Measurements from ENCODE around the gene SRPK1. TPM values are rescaled to one million over a fixed set of nuclear protein-coding genes. Genes with fewer than 3 reads are reported as not detected.
A peak's percentile ranks its signal among the peaks of the same experiment; 100 is the strongest.

SRPK1 gene
- total and polyA plus RNA-seq, 2 of the 8 experiments (the other 6 are each of a cell fraction or from before 2014, with no cell fraction given): 25.7 to 116 TPM

DNA sequence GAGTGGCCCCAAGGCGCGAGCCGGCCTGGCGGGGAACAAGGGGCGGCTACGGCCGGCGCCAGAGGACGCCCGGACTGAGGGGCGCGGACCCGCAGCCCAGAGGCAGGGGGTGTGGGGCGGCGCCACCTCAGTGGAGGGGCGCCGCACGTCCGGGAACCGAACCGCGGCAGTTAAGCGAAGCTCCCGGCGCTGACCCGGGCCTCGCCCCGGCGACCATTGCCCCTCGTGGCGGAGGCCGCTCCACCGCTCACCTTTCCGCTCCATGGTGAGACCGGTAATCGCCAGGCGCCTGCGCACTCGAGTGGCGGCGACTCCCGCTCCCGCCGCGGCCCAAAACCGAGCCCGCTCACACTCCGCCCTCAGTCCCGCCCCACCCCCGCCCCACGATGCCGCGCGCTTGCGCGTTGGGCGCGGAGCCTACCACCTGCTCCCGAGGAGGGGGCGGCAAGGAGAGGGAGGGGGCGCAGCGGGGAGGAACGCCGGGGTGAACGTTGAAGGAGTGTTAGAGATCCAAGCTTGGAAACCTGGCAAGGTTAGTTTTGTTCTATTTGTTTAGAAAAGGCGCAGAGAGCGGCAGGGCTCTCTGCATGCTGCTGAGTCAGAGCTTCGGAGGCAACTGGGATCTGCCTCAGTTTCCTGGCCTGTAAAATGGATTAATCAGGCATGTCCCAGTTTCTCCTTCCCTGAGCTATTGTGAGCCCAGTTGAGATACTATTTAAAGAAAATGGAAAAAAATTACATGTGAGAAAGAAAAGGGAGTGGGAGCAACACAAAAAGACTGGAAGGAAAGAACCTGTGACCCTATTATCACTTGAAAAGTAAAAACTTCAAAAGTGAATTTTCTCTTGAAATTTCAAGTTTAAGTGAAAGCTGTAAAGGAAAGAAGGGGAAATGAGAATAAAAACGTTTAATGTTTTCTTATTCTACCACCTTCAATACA is at the start of gene SRPK1 (continued):
- TF ChIP-seq SIRT6 (IDR thresholded peaks at IDR 0.05; ENCODE audit: low read length) (no peak), BCL11A (IDR thresholded peaks at IDR 0.05; ENCODE audit: low read depth in 2 of 2, low read length in 2 of 2) (no peak), EP300 (IDR thresholded peaks at IDR 0.05; ENCODE audit: borderline replicate concordance in 1 of 2, low read depth in 2 of 2, low read length in 2 of 2) (no peak; a peak in 1 of 3 replicates), RFX5 (IDR thresholded peaks at IDR 0.05; ENCODE audit: borderline replicate concordance, low read depth, low read length) (no peak), CTBP2 (IDR thresholded peaks at IDR 0.05; ENCODE audit: borderline replicate concordance, insufficient read depth, insufficient read length, low read length) (no peak), ASH2L (IDR thresholded peaks at IDR 0.05; ENCODE audit: low read length) (peak; percentile 55), ZNF274 (IDR thresholded peaks at IDR 0.05; ENCODE audit: borderline replicate concordance, extremely low read depth, low read length) (no peak), POLR2AphosphoS5 (IDR thresholded peaks at IDR 0.05; ENCODE audit: low read depth, low read length) (peak; percentile 91), CREB1 (IDR thresholded peaks at IDR 0.05) (no peak), TAF1 (IDR thresholded peaks at IDR 0.05; ENCODE audit: low read depth, low read length) (peak; percentile 88), HDAC2 (IDR thresholded peaks at IDR 0.05; ENCODE audit: borderline replicate concordance in 1 of 2, low read depth in 2 of 2, low read length in 2 of 2) (peak; percentile 6 to 97; a peak in 1 of 4 replicates), SIX5 (IDR thresholded peaks at IDR 0.05; ENCODE audit: low read depth, low read length) (no peak), CHD2 (IDR thresholded peaks at IDR 0.05; ENCODE audit: low read length) (peak; percentile 40; the same call in 1 of the 2 replicates), CEBPB (IDR thresholded peaks at IDR 0.05; ENCODE audit: low read depth, low read length) (no peak), POU5F1 (IDR thresholded peaks at IDR 0.05; ENCODE audit: low read depth, low read length) (no peak), KDM1A (IDR thresholded peaks at IDR 0.05; ENCODE audit: borderline replicate concordance, low read length) (peak; percentile 98), JUN (IDR thresholded peaks at IDR 0.05; ENCODE audit: low read depth, low read length) (no peak), CHD1 (IDR thresholded peaks at IDR 0.05; ENCODE audit: low read depth, low read length) (no peak), ATF3 (IDR thresholded peaks at IDR 0.05; ENCODE audit: insufficient read depth, low read depth, low read length) (no peak), NANOG (IDR thresholded peaks at IDR 0.05; ENCODE audit: insufficient read depth, low read depth, low read length, poor library complexity, severe bottlenecking) (no peak)
- TF ChIP-seq, protein P1, sequence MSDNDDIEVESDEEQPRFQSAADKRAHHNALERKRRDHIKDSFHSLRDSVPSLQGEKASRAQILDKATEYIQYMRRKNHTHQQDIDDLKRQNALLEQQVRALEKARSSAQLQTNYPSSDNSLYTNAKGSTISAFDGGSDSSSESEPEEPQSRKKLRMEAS (IDR thresholded peaks at IDR 0.05): peak; percentile 87
- TF ChIP-seq, protein P2, sequence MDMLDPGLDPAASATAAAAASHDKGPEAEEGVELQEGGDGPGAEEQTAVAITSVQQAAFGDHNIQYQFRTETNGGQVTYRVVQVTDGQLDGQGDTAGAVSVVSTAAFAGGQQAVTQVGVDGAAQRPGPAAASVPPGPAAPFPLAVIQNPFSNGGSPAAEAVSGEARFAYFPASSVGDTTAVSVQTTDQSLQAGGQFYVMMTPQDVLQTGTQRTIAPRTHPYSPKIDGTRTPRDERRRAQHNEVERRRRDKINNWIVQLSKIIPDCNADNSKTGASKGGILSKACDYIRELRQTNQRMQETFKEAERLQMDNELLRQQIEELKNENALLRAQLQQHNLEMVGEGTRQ (IDR thresholded peaks at IDR 0.05; ENCODE audit: low read length): no peak
